GM19438 (cell line): ENCODE data around the gene NAE1.
"Not testable (repeated sequence)": the region's sequence is repeated elsewhere in the genome, so short reads cannot be mapped to it uniquely, and the experiment has no call there.

Source experiments
- ATAC-seq: cut with Tn5 transposase; IDR thresholded peaks from one replicate; pipeline ENCODE4 v1.9.1; 2021; ENCODE audit warnings: low read depth; ENCODE audit not compliant: unreplicated experiment

NAE1 gene

GRCh38 chr16:66830422-66831404, at the start of gene NAE1:
Gene NAE1 (minus strand): TSS chr16:66830976. CDS start chr16:66830899, 77 bp downstream.
- peak; percentile 82 for ATAC-seq

- no peak for ATAC-seq
These were observed 47.3 kb upstream of the NAE1 start for GRCh38 chr16:66878067-66878466.

GRCh38 chr16:66874079-66874775, 43.5 kb upstream of the NAE1 start:
- no peak for ATAC-seq

- ATAC-seq: no peak
These were observed 42.9 kb upstream of the NAE1 start for GRCh38 chr16:66873685-66874055.

GRCh38 chr16:66872943-66873684, 42.3 kb upstream of the NAE1 start:
- ATAC-seq: peak; percentile 79

DNA sequence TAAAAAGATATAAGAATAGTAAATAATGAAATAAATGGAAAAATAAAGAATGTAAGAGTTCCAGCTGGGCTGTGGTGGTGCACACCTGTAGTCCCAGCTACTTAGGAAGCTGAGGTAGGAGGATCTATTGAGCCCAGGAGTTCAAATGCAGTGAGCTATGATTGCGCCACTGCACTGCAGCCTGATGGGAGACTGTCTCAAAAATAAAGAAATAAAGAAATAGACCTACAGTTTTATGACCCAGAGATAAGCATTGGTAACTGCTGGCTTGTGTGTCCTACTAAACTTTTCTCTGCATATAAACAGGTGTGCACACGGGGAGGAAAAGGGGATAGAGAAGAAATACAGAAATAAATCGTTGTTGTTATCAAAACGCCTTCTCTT, 41.8 kb upstream of the NAE1 start:
- ATAC-seq: no peak

DNA sequence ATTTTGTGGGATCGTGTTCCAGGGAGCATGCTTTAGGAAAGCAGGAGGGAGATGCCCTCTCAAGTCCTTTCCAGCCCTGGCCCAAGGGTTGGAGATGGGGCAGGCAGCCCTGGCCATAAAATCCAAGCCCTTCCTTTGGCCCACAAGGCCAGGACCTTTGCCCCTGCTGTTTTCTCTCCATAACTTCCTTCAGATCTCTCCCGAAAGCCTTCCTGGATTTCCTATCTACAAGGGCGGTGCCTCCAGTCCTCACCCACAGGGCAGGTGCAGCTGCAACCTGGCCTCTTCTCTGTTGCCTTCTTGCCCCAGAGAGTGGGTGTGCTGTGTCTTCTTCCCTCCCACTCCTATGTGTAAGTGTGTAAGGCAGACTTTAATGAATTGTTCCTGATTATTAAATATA, 41.1 kb upstream of the NAE1 start:
- no peak for ATAC-seq

DNA sequence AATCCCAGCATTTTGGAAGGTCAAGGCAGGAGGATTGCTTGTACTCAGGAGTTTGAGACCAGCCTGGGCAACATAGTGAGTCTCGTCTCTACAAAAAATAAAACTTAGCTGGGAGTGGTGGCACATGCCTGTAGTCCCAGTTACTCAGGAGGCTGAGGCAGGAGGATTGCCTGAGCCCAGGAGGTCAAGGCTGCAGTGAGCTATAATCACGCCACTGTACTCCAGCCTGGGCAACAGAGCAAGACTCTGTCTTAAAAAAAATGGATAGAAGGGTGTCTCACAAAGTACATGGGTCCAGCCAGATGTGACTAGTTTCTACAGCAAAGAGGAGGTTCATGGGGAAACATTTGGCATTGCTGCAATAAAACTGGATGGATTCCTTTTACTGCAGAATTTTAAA, 40.6 kb upstream of the NAE1 start:
- not testable (repeated sequence) for ATAC-seq

- ATAC-seq: no peak
These were observed 38.6 kb upstream of the NAE1 start for GRCh38 chr16:66869424-66869823.

DNA sequence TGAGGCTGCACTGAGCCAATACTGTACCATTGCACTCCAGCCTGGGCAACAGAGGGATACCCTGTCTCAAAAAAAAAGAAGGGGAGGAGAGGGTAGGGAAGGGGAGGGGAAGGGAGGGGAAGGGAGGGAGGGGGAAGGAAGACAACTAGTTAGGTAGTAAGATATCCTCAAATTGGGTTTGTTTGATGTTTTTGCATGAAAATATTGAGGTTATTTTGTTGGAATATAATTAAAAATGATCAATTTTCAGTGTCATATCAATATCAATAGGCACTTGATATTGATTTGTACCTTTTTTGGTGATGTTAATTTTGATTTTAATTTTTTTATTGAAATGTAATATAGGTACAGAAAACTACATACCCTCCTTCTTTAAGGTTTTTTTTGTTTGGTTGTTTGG, 32.9 kb upstream of the NAE1 start:
- ATAC-seq: no peak

DNA sequence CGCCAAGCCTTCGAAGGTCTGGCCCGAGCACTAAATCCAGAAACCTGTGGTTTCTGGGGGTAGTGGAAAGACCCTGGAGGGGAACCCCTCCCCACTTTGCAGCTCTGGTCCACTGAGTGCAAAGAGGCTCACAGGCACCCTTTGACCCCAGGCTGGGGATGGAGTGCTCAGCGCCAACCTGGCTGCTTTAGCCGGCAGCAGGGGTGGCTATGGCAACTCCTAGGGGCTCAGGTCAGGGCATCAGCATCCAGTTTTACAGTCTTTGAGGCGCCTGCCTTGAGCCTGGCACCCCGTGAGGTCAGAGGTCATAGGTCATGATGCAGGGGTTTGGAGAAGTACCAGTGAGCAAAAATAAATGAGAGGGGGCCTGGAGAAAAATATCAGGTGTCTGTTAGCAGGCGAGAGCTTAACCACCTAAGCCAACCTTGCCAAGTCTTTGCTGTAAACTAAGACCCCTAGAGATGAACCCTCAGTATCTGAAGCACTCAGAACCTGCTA, 31.3 kb upstream of the NAE1 start:
- ATAC-seq: no peak

GRCh38 chr16:66859397-66860068, 28.8 kb upstream of the NAE1 start:
- ATAC-seq: no peak

DNA sequence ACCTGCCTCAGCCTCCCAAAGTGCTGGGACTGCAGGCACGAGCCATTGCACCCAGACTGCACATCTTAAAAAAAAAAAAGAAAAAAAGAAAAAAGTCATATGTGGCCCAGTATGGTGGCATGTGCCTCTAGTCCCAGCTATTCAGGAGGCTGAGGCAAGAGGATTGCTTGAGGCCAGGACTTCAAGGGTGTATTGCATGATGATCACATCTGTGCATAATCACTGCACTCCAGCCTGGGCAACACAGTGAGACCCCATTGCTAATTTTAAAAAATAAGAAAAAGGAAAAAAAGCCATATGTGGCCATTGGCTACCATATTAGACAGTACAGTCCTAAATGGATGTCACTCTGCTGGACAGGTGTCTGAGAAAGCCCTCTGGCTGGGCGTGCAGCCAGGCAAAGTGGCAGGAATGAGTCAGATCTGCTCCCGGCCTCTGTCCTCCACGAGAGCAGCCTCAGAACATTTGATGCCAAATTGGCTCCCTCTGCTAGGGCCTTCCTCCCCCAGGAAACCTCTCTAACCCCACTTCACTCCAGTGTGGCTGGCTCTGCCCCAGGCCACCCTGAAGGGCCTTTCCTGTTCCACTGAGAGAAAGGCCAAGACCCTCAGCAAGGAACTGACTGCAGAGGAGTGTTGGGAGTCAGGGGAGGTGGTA, 28.1 kb upstream of the NAE1 start:
- peak; percentile 66 for ATAC-seq

DNA sequence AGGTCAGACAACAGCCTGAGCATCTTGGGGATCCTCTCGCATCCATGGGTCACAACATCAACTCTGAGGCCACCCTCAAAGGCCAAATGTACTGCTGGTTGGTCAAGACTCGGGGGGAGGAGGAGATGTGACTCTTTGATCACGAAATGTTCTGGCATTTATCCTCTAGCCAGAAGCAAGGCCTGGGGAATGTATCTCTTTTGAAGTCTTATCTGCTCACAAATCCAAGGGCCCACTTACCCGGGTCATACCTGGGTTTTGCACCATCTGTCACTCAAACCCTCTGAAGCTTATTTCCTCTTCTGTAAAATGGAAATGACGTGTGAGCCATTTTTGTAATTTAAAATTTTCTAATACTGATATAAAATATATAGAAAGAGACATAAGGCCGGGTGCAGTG, 26.7 kb upstream of the NAE1 start:
- no peak for ATAC-seq

DNA sequence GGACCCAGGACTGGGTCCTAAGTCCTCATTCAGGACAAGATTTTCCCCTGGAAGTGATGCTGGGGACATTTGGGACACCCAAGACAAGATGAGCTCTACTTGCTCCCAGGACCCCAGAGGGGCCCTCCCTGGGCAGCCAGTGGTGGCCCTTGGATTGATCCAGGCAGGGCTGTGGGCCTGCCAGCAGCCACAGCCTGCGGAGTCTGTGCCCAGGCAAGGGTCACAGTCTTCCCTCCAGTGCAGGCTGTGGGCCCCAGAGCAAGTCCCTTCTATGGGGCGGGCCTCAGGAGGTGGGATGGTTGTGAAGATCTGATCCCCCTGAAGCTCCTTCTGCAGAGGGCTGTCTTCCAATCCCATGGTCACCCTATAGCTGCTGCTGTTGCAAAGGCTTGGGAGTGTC, 26.0 kb upstream of the NAE1 start:
- ATAC-seq: no peak

DNA sequence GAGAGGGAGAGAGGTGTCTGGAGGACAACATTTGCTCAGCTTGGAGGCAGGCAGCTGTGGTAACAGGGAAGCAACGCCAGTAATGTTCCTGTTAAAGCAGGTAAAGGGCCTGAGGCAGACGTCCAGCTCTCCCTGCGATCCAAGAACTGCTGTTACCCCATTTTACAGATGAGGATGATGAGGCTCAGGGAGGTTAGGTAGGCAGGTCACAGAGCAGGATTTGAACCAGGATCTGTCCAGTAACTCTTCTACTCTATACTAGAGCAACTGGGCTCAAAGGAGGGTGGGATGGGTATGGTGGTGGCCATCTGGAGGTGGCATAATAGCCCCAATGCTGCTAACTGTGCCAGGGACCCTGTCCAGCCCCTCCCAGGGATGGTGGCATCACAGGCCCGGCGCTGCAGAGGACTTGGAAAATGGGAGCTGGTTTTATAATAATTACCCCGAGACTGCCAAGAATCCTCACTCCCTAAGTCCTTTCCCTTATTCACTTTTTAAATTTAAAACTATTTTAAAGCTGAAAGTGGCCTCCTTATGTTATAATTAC, 25.5 kb upstream of the NAE1 start:
- no peak for ATAC-seq

DNA sequence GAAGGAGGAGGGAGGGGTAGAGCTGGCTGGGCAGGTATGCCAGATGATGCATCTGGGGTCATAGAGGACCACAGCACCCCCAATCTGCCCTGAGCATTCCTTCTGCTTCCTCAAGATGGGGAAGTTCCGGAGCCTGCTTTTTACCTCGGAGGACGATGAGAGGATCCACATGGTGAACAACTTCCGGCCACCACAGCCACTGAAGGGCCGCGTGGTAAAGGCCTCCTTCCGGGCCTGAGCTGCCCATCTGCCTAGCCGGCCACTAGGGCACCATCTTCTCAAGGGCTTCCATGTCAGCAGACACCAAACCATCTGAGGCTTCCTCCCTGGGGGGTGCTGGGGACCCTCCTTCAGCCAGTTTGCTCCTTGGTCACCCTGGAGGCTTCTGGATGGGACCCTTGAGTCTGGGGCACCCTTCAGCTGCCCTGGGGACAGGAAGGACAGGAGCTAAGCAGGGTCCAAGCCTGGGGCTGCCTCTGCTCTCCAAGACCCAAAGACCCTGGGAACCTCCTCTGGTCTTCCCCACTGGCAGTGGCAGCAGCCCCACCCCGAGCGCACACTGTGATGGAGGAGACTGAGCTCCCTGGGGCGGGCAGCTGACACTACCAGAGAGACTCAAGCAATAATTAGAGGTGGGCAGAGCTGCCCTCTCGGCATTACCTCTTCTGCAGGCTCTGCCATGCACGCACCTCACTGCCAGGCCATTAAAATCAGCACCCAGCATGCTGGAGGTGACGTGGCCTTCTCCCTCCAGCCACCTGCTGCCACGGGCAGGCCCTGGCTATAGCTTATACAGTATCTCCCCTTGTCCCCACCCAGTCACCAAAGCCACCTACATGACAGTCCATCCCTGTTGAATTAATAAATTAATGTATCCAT, 22.7 kb upstream of the NAE1 start:
- no peak for ATAC-seq

DNA sequence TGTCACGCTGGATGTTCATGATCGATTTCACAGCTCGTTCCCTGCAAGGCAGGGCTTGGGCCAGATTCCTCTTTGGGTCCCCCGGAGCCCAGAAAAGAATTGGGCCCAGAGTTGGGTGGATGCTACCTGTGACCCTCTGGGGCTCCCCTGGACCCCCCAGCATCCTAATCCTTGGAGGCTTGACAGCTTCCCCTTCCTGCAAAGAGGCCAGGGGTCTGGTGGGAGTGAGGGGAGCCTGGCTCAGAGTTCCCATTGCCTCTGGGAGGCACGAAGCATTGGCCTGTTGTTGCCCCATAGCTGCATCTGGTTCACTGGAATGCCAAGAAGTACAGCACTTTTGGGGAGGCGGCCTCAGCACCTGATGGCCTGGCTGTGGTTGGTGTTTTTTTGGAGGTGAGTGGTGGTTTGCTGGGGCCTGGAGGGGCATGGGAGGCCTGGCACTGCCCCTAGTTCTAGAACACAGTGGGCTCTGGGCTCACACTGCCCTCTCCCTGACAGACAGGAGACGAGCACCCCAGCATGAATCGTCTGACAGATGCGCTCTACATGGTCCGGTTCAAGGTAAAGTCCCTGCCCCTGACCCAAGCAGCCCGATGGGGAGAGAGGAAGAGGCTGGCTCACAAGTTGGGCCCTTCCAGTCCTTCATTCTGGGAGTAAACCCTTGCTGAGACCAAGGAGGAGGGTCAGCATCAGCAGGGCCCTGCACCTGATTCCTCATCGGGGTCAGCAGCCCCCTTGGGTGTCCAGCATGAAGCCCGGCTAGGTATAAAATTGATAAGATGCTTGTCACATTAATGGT, 20.6 kb upstream of the NAE1 start:
- no peak for ATAC-seq
